GM19240 (cell line): ENCODE results near the gene GLOD5.
A peak's percentile ranks its signal among the peaks of the same experiment; 100 is the strongest.
"Not testable (repeated sequence)": the region's sequence is repeated elsewhere in the genome, so short reads cannot be mapped to it uniquely, and the experiment has no call there.

Source experiments
- DNase-seq: peaks from one replicate; pipeline ENCODE4 v3.0.0; 2011; ENCODE audit warnings: low spot score; ENCODE audit not compliant: insufficient read length

Gene GLOD5

DNA sequence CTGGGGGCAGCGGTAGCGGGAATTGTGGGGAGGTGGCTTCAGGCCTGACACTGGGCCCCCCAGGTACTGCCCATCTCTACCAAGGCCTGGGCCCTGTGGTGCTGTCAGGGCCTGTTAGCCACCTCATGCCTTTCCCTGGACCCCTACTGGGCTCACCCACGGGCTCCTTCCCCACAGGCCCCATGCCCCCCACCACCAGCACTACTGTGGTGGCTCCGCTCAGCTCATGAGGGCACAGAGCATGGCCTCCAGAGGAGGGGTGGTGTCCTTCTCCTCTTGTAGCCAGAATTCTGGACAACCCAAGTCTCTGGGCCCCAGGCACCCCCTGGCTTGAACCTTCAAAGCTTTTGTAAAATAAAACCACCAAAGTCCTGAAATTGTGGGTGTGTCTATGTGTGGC, 32.4 kb downstream of the GLOD5 start:
- DNase-seq: no peak

DNA sequence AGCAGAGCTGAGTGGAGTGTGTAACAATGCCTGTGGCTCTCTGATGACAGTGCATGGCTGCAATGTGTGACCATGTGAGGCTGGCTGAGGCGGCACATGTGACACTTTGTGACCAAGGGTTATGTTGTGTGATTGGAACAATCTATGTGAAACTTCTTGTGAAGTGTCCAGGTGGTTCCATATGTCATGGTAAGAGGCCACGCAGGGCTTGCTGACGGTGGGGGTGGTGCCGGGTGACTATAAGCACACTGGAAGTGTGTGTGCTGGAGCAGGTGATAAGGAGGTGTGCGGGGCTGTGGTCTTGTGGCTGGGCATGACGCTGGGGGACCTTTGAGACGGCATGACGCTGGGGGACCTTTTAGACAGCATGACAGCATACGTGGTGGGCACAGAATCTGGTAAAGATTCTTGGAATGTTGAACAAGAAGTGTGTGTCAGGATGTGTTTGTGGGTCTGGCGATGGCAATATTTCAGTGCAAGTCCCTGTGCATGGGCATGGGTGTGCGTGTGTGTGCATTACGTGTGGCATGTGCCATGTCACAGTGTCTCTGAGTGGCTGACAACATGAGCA, 32.9 kb downstream of the GLOD5 start:
- no peak for DNase-seq

DNA sequence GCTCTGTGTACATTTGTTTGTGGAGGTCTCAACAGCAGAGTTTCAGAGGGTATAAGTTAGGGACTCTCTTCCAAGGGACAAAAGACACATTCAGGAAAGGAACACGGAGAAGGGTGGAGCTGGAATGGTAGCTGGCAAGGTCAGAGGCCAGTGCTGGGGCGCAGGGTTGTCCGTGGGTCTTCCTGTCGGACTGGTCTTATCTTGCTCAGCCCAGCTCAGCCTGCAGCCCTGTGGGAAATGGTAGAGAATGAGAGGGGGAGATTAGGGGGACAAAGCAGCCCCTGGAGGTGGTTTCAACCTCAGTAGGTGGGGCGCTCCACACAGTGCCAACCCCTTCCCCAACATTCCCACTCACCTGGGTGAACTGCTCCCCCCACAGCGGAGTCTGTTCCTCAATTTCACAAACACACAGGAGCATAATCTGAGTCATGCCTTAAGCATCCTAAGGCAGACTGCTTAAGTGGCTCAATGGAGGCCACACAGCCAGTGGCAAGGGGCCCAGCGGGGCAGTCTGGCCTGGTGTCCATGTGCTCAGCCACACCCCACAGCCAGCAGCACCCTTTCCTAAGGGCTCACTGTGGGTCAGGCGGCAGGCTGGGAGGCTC, 33.5 kb downstream of the GLOD5 start:
- DNase-seq: no peak

DNA sequence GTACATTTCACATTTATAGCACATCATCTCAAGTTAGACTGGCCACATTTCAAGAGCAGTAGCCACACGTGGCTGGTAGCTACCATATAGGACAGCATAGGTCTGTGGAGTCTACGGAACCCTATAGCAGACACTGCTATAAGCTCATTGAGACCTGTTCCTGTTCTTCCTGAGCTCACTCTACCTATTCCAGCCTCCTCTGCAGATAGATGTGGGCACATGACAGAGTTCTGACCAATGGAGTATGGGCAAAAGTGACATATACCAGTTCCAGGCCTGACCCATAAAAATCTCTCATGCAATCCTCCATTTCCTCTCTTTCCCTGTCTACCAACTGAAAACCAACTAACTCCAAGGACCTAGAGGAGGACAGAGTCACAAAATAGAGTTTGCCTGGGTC, 36.8 kb downstream of the GLOD5 start:
- DNase-seq: no peak

DNA sequence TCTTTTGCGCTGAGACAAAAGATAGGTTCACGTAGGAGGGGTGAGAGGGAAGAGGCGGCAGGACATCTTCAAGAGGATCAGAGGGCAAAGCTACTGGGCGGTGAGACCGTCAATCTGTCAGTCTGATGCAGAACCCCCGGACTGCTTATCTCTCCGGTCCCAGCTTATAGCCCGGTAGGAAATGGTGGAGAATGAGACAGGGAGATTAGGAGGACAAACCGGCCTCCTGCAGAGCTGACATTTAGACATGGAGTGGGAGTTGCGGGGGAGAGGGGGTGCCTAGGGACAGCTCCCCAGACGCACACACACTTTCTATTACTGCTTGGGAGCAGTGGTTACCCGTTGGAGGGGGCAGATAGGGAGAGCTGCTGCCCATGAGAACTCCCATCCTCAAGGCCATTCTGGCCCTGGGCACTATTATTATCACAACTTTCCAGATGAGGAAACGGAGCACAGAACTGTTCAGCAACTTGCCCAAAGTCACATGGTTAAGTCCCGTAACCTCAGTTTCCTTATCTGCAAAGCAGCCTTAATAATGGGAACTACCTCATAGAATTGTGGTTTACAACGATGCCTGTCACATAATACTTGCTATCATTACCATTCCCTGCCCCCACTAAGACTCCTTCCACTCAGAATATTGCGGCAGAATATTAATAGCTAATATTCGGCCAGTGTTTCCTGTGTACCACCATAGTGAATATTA, 39.2 kb downstream of the GLOD5 start:
- DNase-seq: no peak

DNA sequence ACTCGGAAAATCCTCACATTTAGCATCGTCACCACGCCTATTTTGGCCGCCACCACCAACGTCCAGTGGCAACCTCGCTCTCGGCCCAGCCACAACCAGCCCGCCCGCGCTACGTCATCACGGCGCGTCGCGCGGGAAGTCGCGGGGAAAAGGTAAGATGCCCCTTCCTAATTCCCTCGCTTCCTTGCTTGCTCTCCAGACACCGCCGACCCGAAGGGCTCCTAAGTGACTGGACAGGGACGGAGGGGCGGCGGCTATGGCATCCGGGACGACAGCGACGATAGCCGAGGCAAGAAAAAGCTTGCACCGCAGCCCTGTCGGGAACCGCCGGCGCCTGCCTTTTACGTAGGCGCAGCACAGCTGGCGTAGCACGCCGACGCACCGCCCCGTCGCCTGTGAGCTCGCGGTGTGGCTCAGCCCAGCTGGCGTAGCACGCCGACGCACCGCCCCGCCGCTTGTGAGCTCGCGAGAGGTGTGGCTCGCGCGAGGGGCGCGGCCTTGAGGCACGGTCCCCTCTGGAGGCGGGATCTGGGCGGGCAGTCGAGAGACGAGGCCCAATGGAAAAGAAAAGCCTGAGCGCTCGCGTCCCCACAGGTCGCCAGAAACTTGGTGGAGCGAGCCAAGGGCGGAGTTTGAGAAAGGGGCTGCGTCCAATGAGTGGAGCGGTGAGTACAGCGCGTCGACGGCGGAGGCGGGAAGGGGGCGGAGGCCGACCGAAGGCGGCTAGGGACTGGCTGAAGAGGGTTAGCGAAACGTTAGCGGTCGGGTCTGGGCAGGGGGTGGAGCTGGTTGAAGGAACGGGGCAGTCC, 39.9 kb downstream of the GLOD5 start, which contains the start of gene HDAC6:
Gene HDAC6, plus strand, starts transcription at position 788 of the 809 bp plus-strand sequence. CDS start 626 bp downstream, outside the sequence.
- peak; percentile 70 for DNase-seq

DNA sequence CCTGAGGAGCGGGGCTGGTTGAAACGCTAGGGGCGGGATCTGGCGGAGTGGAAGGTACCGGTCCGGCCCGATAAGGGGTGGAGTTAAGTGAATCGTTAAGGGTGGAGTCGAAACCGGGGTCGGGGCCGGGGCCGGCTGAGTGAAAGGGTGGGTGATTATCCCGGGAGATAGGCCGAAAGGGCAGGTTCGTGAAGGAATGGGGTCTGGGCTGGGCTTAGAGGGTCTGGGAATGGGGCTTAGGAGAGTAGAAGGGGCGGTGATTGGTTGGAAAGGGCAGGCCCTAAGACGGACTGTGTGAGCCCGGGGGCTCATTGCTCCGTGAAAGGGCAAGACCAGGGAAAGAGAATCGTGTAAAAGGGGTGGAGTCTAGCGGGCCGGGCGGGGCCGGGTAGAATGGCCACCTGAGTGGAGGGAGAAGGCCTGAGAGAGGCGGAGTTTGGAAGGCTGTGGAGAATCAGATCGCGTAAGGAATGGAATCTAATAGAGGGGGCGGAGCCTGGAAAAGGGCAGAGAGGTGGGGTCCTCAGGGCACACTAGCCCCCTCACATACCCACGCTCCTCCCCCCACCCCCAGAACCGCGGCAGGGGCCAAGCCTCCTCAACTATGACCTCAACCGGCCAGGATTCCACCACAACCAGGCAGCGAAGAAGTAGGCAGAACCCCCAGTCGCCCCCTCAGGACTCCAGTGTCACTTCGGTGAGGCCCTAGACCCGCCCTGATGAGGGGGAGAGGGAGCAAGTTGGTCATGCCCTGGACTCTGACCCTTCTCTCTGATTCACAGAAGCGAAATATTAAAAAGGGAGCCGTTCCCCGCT, 40.8 kb downstream of the GLOD5 start:
- peak; percentile 46 for DNase-seq

DNA sequence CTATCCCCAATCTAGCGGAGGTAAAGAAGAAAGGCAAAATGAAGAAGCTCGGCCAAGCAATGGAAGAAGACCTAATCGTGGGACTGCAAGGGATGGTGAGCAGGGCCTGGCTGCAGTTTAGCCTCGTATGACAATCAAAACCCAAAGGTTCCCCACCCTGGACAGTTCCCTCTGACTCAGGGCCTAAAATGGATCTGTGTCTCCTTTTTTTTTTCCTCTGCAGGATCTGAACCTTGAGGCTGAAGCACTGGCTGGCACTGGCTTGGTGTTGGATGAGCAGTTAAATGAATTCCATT, 41.3 kb downstream of the GLOD5 start:
- DNase-seq: no peak

DNA sequence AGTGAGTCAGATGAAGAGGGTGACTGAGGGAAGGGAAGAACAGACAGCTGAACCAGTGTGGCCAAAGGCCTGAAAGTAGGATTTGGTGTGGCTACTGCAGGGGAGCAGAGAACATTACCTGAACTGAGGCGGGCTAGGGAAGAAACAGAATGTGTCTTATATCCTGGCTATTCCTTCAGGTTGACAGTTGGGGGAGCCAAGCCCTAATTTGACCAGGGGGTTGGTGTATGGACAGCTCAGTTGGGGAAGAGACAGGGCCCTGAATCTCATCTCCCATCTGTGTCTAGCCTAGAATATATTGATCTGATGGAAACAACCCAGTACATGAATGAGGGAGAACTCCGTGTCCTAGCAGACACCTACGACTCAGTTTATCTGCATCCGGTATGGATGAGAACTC, 44.5 kb downstream of the GLOD5 start:
- DNase-seq: no peak

DNA sequence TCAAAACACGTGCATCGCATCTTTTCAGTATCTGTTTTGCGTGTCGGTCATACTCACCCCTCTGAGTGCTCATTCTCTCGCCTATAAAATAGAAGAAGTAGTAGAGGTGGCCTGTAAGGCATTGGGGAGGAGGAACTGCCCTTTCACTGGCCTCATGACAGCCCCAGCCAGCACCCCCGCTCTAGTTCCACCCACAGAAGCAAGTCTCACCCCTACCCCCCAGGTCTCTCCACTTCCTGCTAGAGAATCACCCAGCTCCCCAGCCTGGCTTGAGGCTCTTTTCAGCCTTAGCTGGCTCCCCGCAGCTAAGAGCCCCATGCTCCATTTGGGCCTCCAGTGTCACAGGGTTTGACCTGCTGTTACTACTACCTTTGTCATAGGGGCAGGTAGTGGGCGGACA, 52.1 kb downstream of the GLOD5 start:
- no peak for DNase-seq

DNA sequence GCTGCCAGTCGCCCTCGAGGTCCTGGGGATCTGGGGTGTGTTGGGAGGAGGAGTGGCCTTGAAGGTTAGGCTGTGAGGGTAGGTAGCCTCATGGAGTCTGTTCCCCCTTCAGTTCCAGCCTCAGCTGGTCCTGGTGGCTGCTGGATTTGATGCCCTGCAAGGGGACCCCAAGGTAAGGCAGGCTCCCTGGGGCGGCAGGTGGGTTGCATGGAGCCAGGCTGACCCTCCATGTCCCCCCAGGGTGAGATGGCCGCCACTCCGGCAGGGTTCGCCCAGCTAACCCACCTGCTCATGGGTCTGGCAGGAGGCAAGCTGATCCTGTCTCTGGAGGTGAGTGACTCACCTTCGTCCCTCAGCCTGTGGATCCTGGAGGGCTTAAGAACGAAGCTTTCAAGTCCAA, 53.2 kb downstream of the GLOD5 start:
- DNase-seq: no peak

DNA sequence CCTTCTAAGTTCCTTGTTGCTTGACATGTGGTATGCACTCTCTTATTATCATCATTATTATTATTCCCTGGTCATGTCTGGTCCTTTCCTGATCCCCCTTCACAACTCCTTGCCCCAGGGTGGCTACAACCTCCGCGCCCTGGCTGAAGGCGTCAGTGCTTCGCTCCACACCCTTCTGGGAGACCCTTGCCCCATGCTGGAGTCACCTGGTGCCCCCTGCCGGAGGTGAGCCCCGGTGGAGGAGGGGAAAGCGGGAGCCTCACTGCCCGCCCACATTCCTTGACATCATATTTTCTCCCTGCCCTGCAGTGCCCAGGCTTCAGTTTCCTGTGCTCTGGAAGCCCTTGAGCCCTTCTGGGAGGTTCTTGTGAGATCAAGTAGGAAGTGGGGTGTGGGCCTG, 53.7 kb downstream of the GLOD5 start:
- no peak for DNase-seq

DNA sequence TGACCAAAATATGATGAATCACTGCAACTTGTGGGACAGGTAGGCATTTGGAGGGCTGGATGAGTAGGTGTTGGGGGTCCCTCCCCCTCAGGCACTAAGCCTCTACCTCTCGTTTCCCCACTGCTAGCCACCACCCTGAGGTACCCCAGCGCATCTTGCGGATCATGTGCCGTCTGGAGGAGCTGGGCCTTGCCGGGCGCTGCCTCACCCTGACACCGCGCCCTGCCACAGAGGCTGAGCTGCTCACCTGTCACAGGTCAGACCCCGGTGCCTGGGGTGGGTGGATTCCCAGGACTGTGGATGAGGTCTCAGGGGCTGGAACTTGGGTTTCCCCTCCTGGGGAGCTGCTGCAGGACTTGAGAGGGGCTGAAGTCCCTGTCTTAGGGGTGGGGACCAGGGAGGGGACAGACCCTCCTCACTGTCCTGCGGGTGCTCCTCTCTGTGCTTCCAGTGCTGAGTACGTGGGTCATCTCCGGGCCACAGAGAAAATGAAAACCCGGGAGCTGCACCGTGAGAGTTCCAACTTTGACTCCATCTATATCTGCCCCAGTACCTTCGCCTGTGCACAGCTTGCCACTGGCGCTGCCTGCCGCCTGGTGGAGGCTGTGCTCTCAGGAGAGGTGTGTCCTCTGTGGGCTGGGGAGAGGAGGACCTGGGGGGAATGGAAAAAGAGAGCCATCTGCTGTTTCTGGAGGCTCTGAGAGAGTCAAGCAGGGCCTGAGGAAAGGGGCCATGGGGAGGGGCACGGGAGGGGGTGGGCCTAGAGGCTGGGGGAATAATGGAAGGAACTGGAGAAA, 54.7 kb downstream of the GLOD5 start:
- no peak for DNase-seq

DNA sequence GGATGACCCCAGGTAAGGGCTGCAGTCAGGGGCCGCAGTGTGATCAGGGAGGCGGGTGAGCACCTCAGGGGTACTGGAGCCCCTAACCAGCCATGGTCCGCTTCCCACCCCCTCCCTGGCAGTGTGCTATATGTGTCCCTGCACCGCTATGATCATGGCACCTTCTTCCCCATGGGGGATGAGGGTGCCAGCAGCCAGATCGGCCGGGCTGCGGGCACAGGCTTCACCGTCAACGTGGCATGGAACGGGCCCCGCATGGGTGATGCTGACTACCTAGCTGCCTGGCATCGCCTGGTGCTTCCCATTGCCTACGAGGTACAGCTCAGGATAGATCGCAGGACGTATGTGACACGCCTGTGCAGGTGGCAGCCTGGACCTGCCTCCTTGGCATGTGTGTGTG, 56.6 kb downstream of the GLOD5 start:
- no peak for DNase-seq

DNA sequence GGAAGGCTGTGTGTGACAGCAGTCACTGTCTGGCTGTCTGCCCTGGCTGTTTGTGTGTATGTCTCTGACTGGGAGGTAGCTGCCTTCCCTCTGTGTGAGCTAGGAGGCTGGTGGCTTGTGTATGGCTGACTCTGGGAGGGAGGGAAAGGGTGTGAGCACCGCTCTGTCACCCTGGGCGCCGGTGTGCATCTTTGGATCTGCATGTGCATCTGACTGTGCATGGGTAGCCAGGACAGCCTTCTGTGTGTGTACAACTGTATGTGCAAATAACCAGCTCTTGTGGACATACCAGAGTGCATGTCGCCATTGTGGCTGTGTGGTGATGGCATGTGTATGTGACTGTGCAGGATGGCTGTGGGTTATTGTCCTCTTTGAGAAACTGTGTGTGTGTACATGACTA, 57.3 kb downstream of the GLOD5 start:
- DNase-seq: no peak

DNA sequence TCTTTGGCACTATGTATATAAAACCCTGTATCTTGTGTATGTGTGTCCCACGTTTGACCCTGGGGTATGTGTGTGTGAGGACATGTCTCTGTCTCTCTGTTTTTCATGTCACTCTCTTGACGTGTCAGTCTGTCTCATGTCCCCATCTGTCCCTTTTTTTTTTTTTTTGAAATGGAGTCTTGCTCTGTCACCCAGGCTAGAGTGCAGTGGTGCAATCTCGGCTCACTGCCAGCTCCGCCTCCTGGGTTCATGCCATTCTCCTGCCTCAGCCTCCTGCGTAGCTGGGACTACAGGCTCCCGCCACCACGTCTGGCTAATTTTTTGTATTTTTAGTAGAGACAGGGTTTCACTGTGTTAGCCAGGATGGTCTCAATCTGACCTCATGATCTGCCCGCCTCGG, 57.8 kb downstream of the GLOD5 start:
- not testable (repeated sequence) for DNase-seq

DNA sequence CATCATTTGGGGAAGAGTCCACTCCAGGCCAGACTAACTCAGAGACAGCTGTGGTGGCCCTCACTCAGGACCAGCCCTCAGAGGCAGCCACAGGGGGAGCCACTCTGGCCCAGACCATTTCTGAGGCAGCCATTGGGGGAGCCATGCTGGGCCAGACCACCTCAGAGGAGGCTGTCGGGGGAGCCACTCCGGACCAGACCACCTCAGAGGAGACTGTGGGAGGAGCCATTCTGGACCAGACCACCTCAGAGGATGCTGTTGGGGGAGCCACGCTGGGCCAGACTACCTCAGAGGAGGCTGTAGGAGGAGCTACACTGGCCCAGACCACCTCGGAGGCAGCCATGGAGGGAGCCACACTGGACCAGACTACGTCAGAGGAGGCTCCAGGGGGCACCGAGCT, 61.5 kb downstream of the GLOD5 start:
- no peak for DNase-seq
